GM12801 (cell line): ENCODE data around the gene HOXB6.

Experiments used
- CTCF ChIP-seq: IDR thresholded peaks from one replicate; pipeline ENCODE4 v1.5.1; 2011; ENCODE audit warnings: control low read depth; ENCODE audit not compliant: insufficient read length; ENCODE audit errors: extremely low read depth

HOXB6 gene

GRCh38 chr17:48596000-48596734, 8.6 kb downstream of the HOXB6 start:
- no peak for TF ChIP-seq CTCF

- no peak for TF ChIP-seq CTCF
These were observed 9.3 kb downstream of the HOXB6 start for GRCh38 chr17:48595278-48595999.

- TF ChIP-seq CTCF: no peak
These were observed 10.1 kb downstream of the HOXB6 start for GRCh38 chr17:48594538-48595277.

- TF ChIP-seq CTCF: no peak
These were observed 10.8 kb downstream of the HOXB6 start for GRCh38 chr17:48593840-48594537.

GRCh38 chr17:48593126-48593829, 11.5 kb downstream of the HOXB6 start, which contains the start of gene HOXB5:
TSS of gene HOXB5 (minus strand) at chr17:48593779. CDS start at chr17:48593682, 97 bp downstream.
- no peak for TF ChIP-seq CTCF

GRCh38 chr17:48592577-48592976, 12.2 kb downstream of the HOXB6 start:
- no peak for TF ChIP-seq CTCF
